ENCODE data around the gene OR2L5.

The OR2L5 gene

GRCh38 chr1:248013229-248013710, at the start of gene OR2L5:
Gene OR2L5 (plus strand): TSS chr1:248013660. CDS start chr1:248021948, 8,288 bp downstream.
- no peak for FAIRE-seq

- FAIRE-seq, result no peak
Measured at GRCh38 chr1:247964933-247965332, 48.5 kb upstream of the OR2L5 start, which contains the start of gene OR2AK2. Gene OR2AK2 (plus strand): TSS chr1:247965233. CDS start chr1:247965377, 144 bp downstream.

- FAIRE-seq, result no peak
Measured at GRCh38 chr1:247966532-247967204, 46.8 kb upstream of the OR2L5 start.

GRCh38 chr1:247992986-247993385, 20.5 kb upstream of the OR2L5 start:
- no peak for FAIRE-seq

GRCh38 chr1:247998811-247999210, 14.6 kb upstream of the OR2L5 start:
- no peak for FAIRE-seq

- FAIRE-seq, result no peak
Measured at GRCh38 chr1:248000169-248000568, 13.3 kb upstream of the OR2L5 start.

- no peak for FAIRE-seq
Measured at GRCh38 chr1:248007778-248008177, 5.7 kb upstream of the OR2L5 start.

- FAIRE-seq, result no peak
Measured at GRCh38 chr1:248009681-248010080, 3.8 kb upstream of the OR2L5 start.

GRCh38 chr1:248015803-248016202, 2.3 kb downstream of the OR2L5 start:
- FAIRE-seq, result no peak

- FAIRE-seq, result no peak
Measured at GRCh38 chr1:248029770-248030169, 16.3 kb downstream of the OR2L5 start, which contains the start of gene OR2L2. Gene OR2L2 (plus strand): TSS chr1:248030070. CDS start chr1:248038268, 8,198 bp downstream.

GRCh38 chr1:248045209-248045608, 31.7 kb downstream of the OR2L5 start:
- no peak for FAIRE-seq

- no peak for FAIRE-seq
Measured at GRCh38 chr1:248046536-248046935, 33.1 kb downstream of the OR2L5 start, which contains the start of gene OR2L3. Gene OR2L3 (plus strand): TSS chr1:248046836. CDS start chr1:248060682, 13,846 bp downstream.

GRCh38 chr1:248047008-248047407, 33.5 kb downstream of the OR2L5 start:
- FAIRE-seq, result no peak

GRCh38 chr1:248054671-248055070, 41.2 kb downstream of the OR2L5 start:
- no peak for FAIRE-seq

- FAIRE-seq, result no peak
Measured at GRCh38 chr1:248055261-248055660, 41.8 kb downstream of the OR2L5 start.

- no peak for FAIRE-seq
Measured at GRCh38 chr1:248065071-248065470, 51.6 kb downstream of the OR2L5 start.

- FAIRE-seq, result no peak
Measured at GRCh38 chr1:248065604-248066003, 52.1 kb downstream of the OR2L5 start.
